SK-N-SH (cell line): ENCODE data around the gene SYTL4.

Experiments used
- FOXJ3 ChIP-seq: sonication (generic); formaldehyde crosslinking; IDR thresholded peaks from 2 replicates; pipeline ENCODE4 v1.5.1; 2020; ENCODE audit warnings: mild to moderate bottlenecking, missing genetic modification reagents
- GABPA ChIP-seq: IDR thresholded peaks from 2 replicates; pipeline ENCODE4 v1.4.0; 2012; ENCODE audit warnings: low read depth, mild to moderate bottlenecking
- JUND ChIP-seq: IDR thresholded peaks from 2 replicates; pipeline ENCODE4 v1.4.0; 2012
- MEF2A ChIP-seq: IDR thresholded peaks from 2 replicates; pipeline ENCODE4 v1.4.0; 2012; ENCODE audit warnings: low read depth, borderline replicate concordance
- NRF1 ChIP-seq: IDR thresholded peaks from 2 replicates; pipeline ENCODE4 v1.6.1; 2012; ENCODE audit warnings: low read depth, mild to moderate bottlenecking, low read length
- POLR2AphosphoS5 ChIP-seq: IDR thresholded peaks from 2 replicates; pipeline ENCODE4 v1.6.1; 2012; ENCODE audit warnings: low read depth, low read length
- SMC3 ChIP-seq: IDR thresholded peaks from 2 replicates; pipeline ENCODE4 v1.6.1; 2012; ENCODE audit warnings: low read depth, low read length, improper control_type of control experiment
- YY1 ChIP-seq: IDR thresholded peaks from 2 replicates; pipeline ENCODE4 v1.4.0; 2012; ENCODE audit warnings: low read depth, mild to moderate bottlenecking
- TF ChIP-seq, protein P1 (sequence below): fragments of 200-600 bp; sonication (generic); IDR thresholded peaks from 2 replicates; pipeline ENCODE4 v1.6.1; 2017; ENCODE audit warnings: antibody characterized with exemption, mild to moderate bottlenecking, moderate library complexity
- TF ChIP-seq, protein P2 (sequence below): IDR thresholded peaks from 2 replicates; pipeline ENCODE4 v1.4.0; 2012; ENCODE audit warnings: low read depth, borderline replicate concordance

DNA sequence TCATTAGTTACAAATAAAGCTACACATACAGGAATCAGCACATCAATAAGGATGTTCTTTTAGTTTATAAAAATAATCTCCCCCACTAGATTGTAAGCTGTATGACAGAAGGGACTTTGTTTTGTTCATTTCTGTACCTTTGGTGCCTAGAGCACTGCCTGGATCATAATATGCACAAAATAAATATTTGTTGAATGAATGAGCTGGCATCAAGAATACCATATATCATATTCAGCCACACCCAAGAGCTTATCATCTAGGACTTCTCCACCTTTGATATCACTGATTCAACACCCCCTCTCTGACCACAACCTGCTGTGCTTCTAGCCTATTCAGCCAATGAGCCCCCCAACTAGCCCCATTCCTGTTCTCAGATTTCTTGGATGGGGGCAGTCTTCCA lies 10.6 kb downstream of the SYTL4 start:
- TF ChIP-seq FOXJ3 (CRISPR knock-in tag) (no peak), NRF1 (no peak), POLR2AphosphoS5 (no peak), JUND (no peak), GABPA (no peak), MEF2A (no peak), YY1 (no peak), SMC3 (no peak)
- TF ChIP-seq, protein P1, sequence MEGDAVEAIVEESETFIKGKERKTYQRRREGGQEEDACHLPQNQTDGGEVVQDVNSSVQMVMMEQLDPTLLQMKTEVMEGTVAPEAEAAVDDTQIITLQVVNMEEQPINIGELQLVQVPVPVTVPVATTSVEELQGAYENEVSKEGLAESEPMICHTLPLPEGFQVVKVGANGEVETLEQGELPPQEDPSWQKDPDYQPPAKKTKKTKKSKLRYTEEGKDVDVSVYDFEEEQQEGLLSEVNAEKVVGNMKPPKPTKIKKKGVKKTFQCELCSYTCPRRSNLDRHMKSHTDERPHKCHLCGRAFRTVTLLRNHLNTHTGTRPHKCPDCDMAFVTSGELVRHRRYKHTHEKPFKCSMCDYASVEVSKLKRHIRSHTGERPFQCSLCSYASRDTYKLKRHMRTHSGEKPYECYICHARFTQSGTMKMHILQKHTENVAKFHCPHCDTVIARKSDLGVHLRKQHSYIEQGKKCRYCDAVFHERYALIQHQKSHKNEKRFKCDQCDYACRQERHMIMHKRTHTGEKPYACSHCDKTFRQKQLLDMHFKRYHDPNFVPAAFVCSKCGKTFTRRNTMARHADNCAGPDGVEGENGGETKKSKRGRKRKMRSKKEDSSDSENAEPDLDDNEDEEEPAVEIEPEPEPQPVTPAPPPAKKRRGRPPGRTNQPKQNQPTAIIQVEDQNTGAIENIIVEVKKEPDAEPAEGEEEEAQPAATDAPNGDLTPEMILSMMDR = no peak
- TF ChIP-seq, protein P2, sequence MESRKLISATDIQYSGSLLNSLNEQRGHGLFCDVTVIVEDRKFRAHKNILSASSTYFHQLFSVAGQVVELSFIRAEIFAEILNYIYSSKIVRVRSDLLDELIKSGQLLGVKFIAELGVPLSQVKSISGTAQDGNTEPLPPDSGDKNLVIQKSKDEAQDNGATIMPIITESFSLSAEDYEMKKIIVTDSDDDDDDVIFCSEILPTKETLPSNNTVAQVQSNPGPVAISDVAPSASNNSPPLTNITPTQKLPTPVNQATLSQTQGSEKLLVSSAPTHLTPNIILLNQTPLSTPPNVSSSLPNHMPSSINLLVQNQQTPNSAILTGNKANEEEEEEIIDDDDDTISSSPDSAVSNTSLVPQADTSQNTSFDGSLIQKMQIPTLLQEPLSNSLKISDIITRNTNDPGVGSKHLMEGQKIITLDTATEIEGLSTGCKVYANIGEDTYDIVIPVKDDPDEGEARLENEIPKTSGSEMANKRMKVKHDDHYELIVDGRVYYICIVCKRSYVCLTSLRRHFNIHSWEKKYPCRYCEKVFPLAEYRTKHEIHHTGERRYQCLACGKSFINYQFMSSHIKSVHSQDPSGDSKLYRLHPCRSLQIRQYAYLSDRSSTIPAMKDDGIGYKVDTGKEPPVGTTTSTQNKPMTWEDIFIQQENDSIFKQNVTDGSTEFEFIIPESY = no peak
